GM18508 (cell line): ENCODE data around the gene RNH1.

ENCODE experiments used
- ATAC-seq: cut with Tn5 transposase; IDR thresholded peaks from one replicate; pipeline ENCODE4 v1.9.1; 2021; ENCODE audit warnings: moderate number of reproducible peaks; ENCODE audit not compliant: insufficient read depth, unreplicated experiment

The RNH1 gene

GRCh38 chr11:445765-446588, 61.1 kb downstream of the RNH1 start:
- no peak for ATAC-seq
